K562 (cell line): ENCODE results near the gene CFL1. TPM values are rescaled to one million over a fixed set of nuclear protein-coding genes. Genes with fewer than 3 reads are reported as not detected.

Experiments
- CHD1 ChIP-seq: fragments of 200-600 bp; sonication (generic); IDR thresholded peaks from one replicate; pipeline ENCODE4 v1.6.1; 2012; ENCODE audit warnings: mild to moderate bottlenecking, moderate library complexity, low read length, inconsistent platforms
- CREB1 ChIP-seq, 2 experiments: sonication (generic) in 1 of 2; formaldehyde crosslinking in 1 of 2; IDR thresholded peaks; 2 replicates each; pipeline versions ENCODE4 v1.6.1 to v1.8.0; 2012 to 2022; ENCODE audit warnings: inconsistent platforms in 1 of 2, mild to moderate bottlenecking in 1 of 2, missing genetic modification reagents in 1 of 2, moderate library complexity in 1 of 2
- CXXC5 ChIP-seq: fragments of 250-450 bp; sonication (Bioruptor Pico); IDR thresholded peaks from 2 replicates; pipeline ENCODE4 v1.8.0; 2022; ENCODE audit warnings: inconsistent platforms, mild to moderate bottlenecking, moderate library complexity
- DMBX1 ChIP-seq: fragments of 250-450 bp; sonication (Bioruptor Pico); IDR thresholded peaks from 2 replicates; pipeline ENCODE4 v1.8.0; 2022; ENCODE audit warnings: inconsistent platforms, mild to moderate bottlenecking, moderate library complexity, borderline replicate concordance
- GTF2B ChIP-seq: IDR thresholded peaks from 2 replicates; pipeline ENCODE4 v1.6.1; 2011; ENCODE audit not compliant: insufficient read length; ENCODE audit errors: extremely low read depth
- GTF2F1 ChIP-seq: IDR thresholded peaks from 2 replicates; pipeline ENCODE4 v1.6.1; 2011; ENCODE audit warnings: low read depth, low read length, improper control_type of control experiment
- ILF3 ChIP-seq: fragments of 450-650 bp; IDR thresholded peaks from 2 replicates; pipeline ENCODE4 v1.6.1; 2018; ENCODE audit warnings: antibody characterized with exemption, mild to moderate bottlenecking, moderate library complexity, borderline replicate concordance
- KLF1 ChIP-seq: fragments of 450-650 bp; IDR thresholded peaks from 2 replicates; pipeline ENCODE4 v1.6.1; 2016; ENCODE audit warnings: missing genetic modification characterization, missing compliant biosample characterization
- MEIS2 ChIP-seq: fragments of 450-650 bp; IDR thresholded peaks from 2 replicates; pipeline ENCODE4 v1.6.1; 2014; ENCODE audit warnings: mild to moderate bottlenecking; ENCODE audit not compliant: partially characterized antibody
- RBFOX2 ChIP-seq: fragments of 200-400 bp; formaldehyde crosslinking; IDR thresholded peaks from 2 replicates; pipeline ENCODE4 v1.6.1; 2017; ENCODE audit warnings: low read depth, mild to moderate bottlenecking, low read length, moderate library complexity
- SMARCA5 ChIP-seq: fragments of 450-650 bp; IDR thresholded peaks from 2 replicates; pipeline ENCODE4 v1.6.1; 2016
- SRF ChIP-seq, 2 experiments: fragments of 250-450, 450-650 bp in 1 of 2; sonication (Bioruptor Pico) in 1 of 2; sonication (generic) in 1 of 2; formaldehyde crosslinking; IDR thresholded peaks; 2 replicates each; pipeline versions ENCODE4 v1.5.0 to v1.5.1; 2020 to 2022; ENCODE audit warnings: mild to moderate bottlenecking in 1 of 2, missing genetic modification reagents in 1 of 2
- TAF1 ChIP-seq: IDR thresholded peaks from 2 replicates; pipeline ENCODE4 v1.6.1; 2011; ENCODE audit warnings: mild to moderate bottlenecking, low read length, moderate library complexity; ENCODE audit not compliant: insufficient read depth, control insufficient read depth, severe bottlenecking; ENCODE audit errors: extremely low read depth
- USF1 ChIP-seq: sonication (generic); formaldehyde crosslinking; IDR thresholded peaks from 2 replicates; pipeline ENCODE4 v1.9.0; 2022; ENCODE audit warnings: mild to moderate bottlenecking, missing genetic modification reagents
- YY1 ChIP-seq, 3 experiments: IDR thresholded peaks; 2 replicates each; pipeline ENCODE4 v1.6.1; 2011; ENCODE audit warnings: low read length in 2 of 3, mild to moderate bottlenecking in 2 of 3, moderate library complexity in 2 of 3, borderline replicate concordance in 1 of 3, control low read depth in 1 of 3, low read depth in 1 of 3; ENCODE audit not compliant: insufficient read depth in 3 of 3, insufficient replicate concordance in 2 of 3, control insufficient read depth in 1 of 3, insufficient read length in 1 of 3; ENCODE audit errors: extremely low read depth in 1 of 3
- ZNF121 ChIP-seq: sonication (generic); formaldehyde crosslinking; conservative IDR thresholded peaks from 2 replicates; pipeline ENCODE4 v1.8.0; 2022; ENCODE audit warnings: missing genetic modification reagents
- ZNF140 ChIP-seq: fragments of 250-450 bp; sonication (Bioruptor Pico); IDR thresholded peaks from 2 replicates; pipeline ENCODE4 v1.8.0; 2021; ENCODE audit warnings: moderate library complexity, mild to moderate bottlenecking, inconsistent platforms
- ZNF609 ChIP-seq: sonication (generic); formaldehyde crosslinking; IDR thresholded peaks from 2 replicates; pipeline ENCODE4 v1.8.1; 2023; ENCODE audit warnings: missing genetic modification reagents, mild to moderate bottlenecking, borderline replicate concordance
- polyA plus RNA-seq, 8 experiments: library from polyadenylated mRNA; depleted of rRNA in 4 of 8; stranded (reverse) in 5 of 8; unstranded in 3 of 8; fragments of >200 nt; fragmentation: Nextera tagmentation in 2 of 8; fragmentation: Illumina TruSeq in 1 of 8; extraction: Ambion mirVana in 2 of 8; extraction: Trizol in 1 of 8; gene quantifications; 2 replicates each; pipeline versions ENCODE4 v1.2.1 to v1.2.3, GENCODE V29; 2011 to 2014; ENCODE audit warnings: inconsistent platforms in 1 of 8, missing spikeins in 1 of 8
- total RNA-seq, 7 experiments: library from RNA; depleted of rRNA in 6 of 7; stranded (reverse); fragments of >200 nt in 6 of 7; fragmentation: Illumina TruSeq in 2 of 7; extraction: Trizol in 2 of 7; gene quantifications; 2 replicates each; pipeline versions ENCODE4 v1.2.1 to v1.2.3, GENCODE V29; 2011 to 2021; ENCODE audit warnings: low replicate concordance in 1 of 7

The CFL1 gene
- total and polyA plus RNA-seq, 9 of the 15 experiments (the other 6 are each of a cell fraction or from before 2014, with no cell fraction given) = 105 to 1,101 (median 859) TPM

- TF ChIP-seq ZNF609 (CRISPR knock-in tag) (peak; percentile 76; the same call in 1 of the 2 replicates), DMBX1 (CRISPR knock-in tag) (peak; percentile 63; the same call in 1 of the 2 replicates), ZNF140 (CRISPR knock-in tag) (no peak), CXXC5 (peak; percentile 94), TAF1 (peak; percentile 90), GTF2B (no peak), RBFOX2 (peak; percentile 91), GTF2F1 (no peak), SRF (CRISPR knock-in tag; IDR thresholded peaks at IDR 0.05) (peak in 1 of 2 experiments; percentile 44; a peak in 2 of 4 replicates), YY1 (IDR thresholded peaks at IDR 0.05; ENCODE audit: borderline replicate concordance in 1 of 3, control insufficient read depth in 1 of 3, extremely low read depth in 1 of 3, insufficient read depth in 3 of 3, insufficient read length in 1 of 3, insufficient replicate concordance in 2 of 3, low read depth in 1 of 3, low read length in 2 of 3) (peak; percentile 32 to 78 (median 66)), KLF1 (tag) (peak; percentile 81; the same call in 1 of the 2 replicates), MEIS2 (peak; percentile 84), CHD1 (peak; percentile 82), ILF3 (peak; percentile 83; the same call in 1 of the 2 replicates), ZNF121 (CRISPR knock-in tag) (0 out of 2 replicates have a peak, but pooled peaks have one; percentile 11), USF1 (CRISPR knock-in tag) (no peak; the same call in 1 of the 2 replicates), SMARCA5 (no peak), CREB1 (IDR thresholded peaks at IDR 0.05) (peak; percentile 68), CREB1 (CRISPR knock-in tag; IDR thresholded peaks at IDR 0.05) (no peak; the same call in 1 of the 2 replicates)
Observed at GRCh38 chr11:65890324-65891218, 32.6 kb upstream of the CFL1 start, which contains the start of gene CCDC85B (continued).
